Transverse colon (tissue), 4 donors: ENCODE results near the gene CTCF. TPM values are rescaled to one million over a fixed set of nuclear protein-coding genes. Genes with fewer than 3 reads are reported as not detected.
A peak's percentile ranks its signal among the peaks of the same experiment; 100 is the strongest.

Experiments
- DNase-seq: peaks from one replicate; pipeline ENCODE4 v3.0.0-alpha.2; 2019
- H3K27ac ChIP-seq, 4 donors: fragments of 200-600 bp; sonication (generic); 2 replicates each; pipeline ENCODE4 v1.5.1; 2016 to 2018; ENCODE audit warnings: inconsistent platforms in 4 of 4
- H3K27me3 ChIP-seq: fragments of 200-600 bp; sonication (generic); 2 replicates; pipeline ENCODE4 v1.5.1; 2017; ENCODE audit warnings: inconsistent platforms
- H3K36me3 ChIP-seq, 4 donors: fragments of 200-600 bp; sonication (generic); 2 replicates each; pipeline ENCODE4 v1.5.1; 2017 to 2019; ENCODE audit warnings: inconsistent platforms in 4 of 4
- H3K4me1 ChIP-seq, 4 donors: fragments of 200-600 bp; sonication (generic); 2 replicates each; pipeline ENCODE4 v1.5.1; 2017 to 2020; ENCODE audit warnings: inconsistent platforms in 4 of 4
- H3K4me3 ChIP-seq, 4 donors: fragments of 200-600 bp; sonication (generic); 1 replicate in 1 of 4; 2 replicates in 3 of 4; pipeline versions ENCODE4 v1.5.1 to v1.6.1; 2017 to 2019; ENCODE audit warnings: inconsistent platforms in 4 of 4
- H3K9me3 ChIP-seq, 2 donors: fragments of 200-600 bp; sonication (generic); 2 replicates each; pipeline ENCODE4 v1.5.1; 2017 to 2019; ENCODE audit warnings: inconsistent platforms in 2 of 2
- CTCF ChIP-seq, 5 experiments: fragments of 200-600 bp in 3 of 5; fragments of 450-650 bp in 2 of 5; sonication (generic) in 3 of 5; IDR thresholded peaks; 1 replicate in 2 of 5; 2 replicates in 3 of 5; pipeline ENCODE4 v1.5.1; 2016 to 2017; ENCODE audit warnings: antibody characterized with exemption in 5 of 5, inconsistent platforms in 3 of 5, mild to moderate bottlenecking in 2 of 5, moderate library complexity in 1 of 5
- EP300 ChIP-seq: sonication (generic); formaldehyde crosslinking; IDR thresholded peaks from one replicate; pipeline ENCODE4 v1.6.1; 2017; ENCODE audit warnings: antibody characterized with exemption, low read depth
- POLR2A ChIP-seq: fragments of 450-650 bp; IDR thresholded peaks from one replicate; pipeline ENCODE4 v1.6.1; 2016; ENCODE audit warnings: antibody characterized with exemption, mild to moderate bottlenecking, moderate library complexity
- POLR2AphosphoS5 ChIP-seq, 3 donors: sonication (generic); formaldehyde crosslinking; IDR thresholded peaks; one replicate each; pipeline ENCODE4 v1.6.1; 2016; ENCODE audit warnings: antibody characterized with exemption in 3 of 3
- WGBS, 2 donors: methylation state at CpG; one replicate each; pipeline ENCODE4 v1.1.5; 2018; ENCODE audit warnings: low coverage in 1 of 2; 5-methylcytosine and 5-hydroxymethylcytosine counted together
- in situ Hi-C, 4 donors: fragments of 200-750 bp; cut with MboI; loops; one replicate each; pipeline versions ENCODE4 v1.15.0 to v1.15.1; 2017; ENCODE audit warnings: low sequenced_read_pairs in 3 of 4, low pct_ligation_motif_present in 1 of 4, low pct_unique_long_range_greater_than_20kb in 1 of 4
- intact Hi-C: fragments of 100-400 bp; cut with DNase I; formaldehyde crosslinking; loops from one replicate; pipeline ENCODE4 v1.15.1; 2023; ENCODE audit warnings: low total_unique reads
- total RNA-seq, 4 donors: library from RNA; depleted of rRNA; stranded (reverse); fragments of >200 nt; gene quantifications; one replicate each; pipeline ENCODE4 v1.1.0, GENCODE V29; 2016

Gene CTCF
- total RNA-seq, 4 donors from 2014 or later = 40.0 to 46.8 (median 41.9) TPM

- H3K27me3 ChIP-seq = no peaks in the 10 kb centered on the region
- H3K4me1 ChIP-seq = peaks cover 5 to 26% (median 21%) of the 10 kb centered on the region in 4 donors
- intact Hi-C loops = no loop called here
- DNase-seq = no peak
- peak overlapping the region; percentile 97 to 99 (median 98) for H3K27ac ChIP-seq
- H3K4me3 ChIP-seq = peak overlapping the region in 2 of 4 donors; percentile 64 to 75
- no peaks in the 10 kb centered on the region for H3K36me3 ChIP-seq
- H3K9me3 ChIP-seq = no peaks in the 10 kb centered on the region
- 75 to 82% methylated on average over 4 to 8 of the region's 8 CpGs for WGBS, 2 donors
- in situ Hi-C loops = loop anchor here in 2 of 4 donors (25.0 kb wide), 1 partner anchor 101 kb away; the partner anchor contains the start of genes ACD (in 2 of the 2), C16orf86 (in 2 of the 2), ENKD1 (in 2 of the 2) and PARD6A (in 2 of the 2)
- TF ChIP-seq POLR2AphosphoS5 (IDR thresholded peaks at IDR 0.05) (no peak), EP300 (no peak), CTCF (IDR thresholded peaks at IDR 0.05) (no peak), POLR2A (no peak)
These were observed 1.4 kb upstream of the CTCF start for GRCh38 chr16:67560827-67561342.

- DNase-seq = no peak
- peaks cover 5 to 29% (median 21%) of the 10 kb centered on the region in 4 donors for H3K4me1 ChIP-seq
- no peaks in the 10 kb centered on the region for H3K9me3 ChIP-seq
- H3K4me3 ChIP-seq = peak overlapping the region; percentile 49 to 94 (median 70)
- intact Hi-C loops (no loop called here), in situ Hi-C loops (loop anchor here in 2 of 4 donors (25.0 kb wide), 1 partner anchor 101 kb away; the partner anchor contains the start of genes ACD (in 2 of the 2), C16orf86 (in 2 of the 2), ENKD1 (in 2 of the 2) and PARD6A (in 2 of the 2))
- H3K36me3 ChIP-seq = no peaks in the 10 kb centered on the region
- 3% methylated on average over 8 of the region's 8 CpGs; no CpG with 5 or more reads in 1 of the 2 donors for WGBS, 2 donors
- TF ChIP-seq EP300 (no peak), CTCF (IDR thresholded peaks at IDR 0.05) (no peak), POLR2AphosphoS5 (IDR thresholded peaks at IDR 0.05) (no peak)
- H3K27ac ChIP-seq = peak overlapping the region; percentile 97 to 99 (median 98)
- H3K27me3 ChIP-seq = no peaks in the 10 kb centered on the region
These were observed 864 bp upstream of the CTCF start for GRCh38 chr16:67561501-67561823.

GRCh38 chr16:67561824-67562525 is 351 bp upstream of the CTCF start:
- Histone ChIP-seq H3K4me3 (peak overlapping the region; percentile 49 to 94 (median 70)), H3K27me3 (no peaks in the 10 kb centered on the region), H3K9me3 (no peaks in the 10 kb centered on the region), H3K27ac (peak overlapping the region; percentile 97 to 99 (median 98)), H3K4me1 (peaks cover 5 to 34% (median 21%) of the 10 kb centered on the region in 4 donors), H3K36me3 (no peaks in the 10 kb centered on the region)
- in situ Hi-C loops (loop anchor here in 2 of 4 donors (25.0 kb wide), 1 partner anchor 100 kb away; the partner anchor contains the start of genes ACD (in 2 of the 2), C16orf86 (in 2 of the 2), ENKD1 (in 2 of the 2) and PARD6A (in 2 of the 2)), intact Hi-C loops (loop anchor here (2.0 kb wide), 1 partner anchor 105 kb away; the partner anchor contains the start of genes C16orf86 and ENKD1)
- 0% methylated on average over 21 of the region's 76 CpGs; no CpG with 5 or more reads in 1 of the 2 donors for WGBS, 2 donors
- TF ChIP-seq POLR2AphosphoS5 (IDR thresholded peaks at IDR 0.05) (peak; percentile 68 to 74 (median 71)), CTCF (IDR thresholded peaks at IDR 0.05) (no peak), EP300 (no peak), POLR2A (peak; percentile 68)
- peak; percentile 97 for DNase-seq
